A673 (cell line): Measurements from ENCODE around the gene GTF2F1. TPM values are rescaled to one million over a fixed set of nuclear protein-coding genes. Genes with fewer than 3 reads are reported as not detected.

ENCODE experiments used
- BruUV-seq: library from RNA; stranded (reverse); fragments of 400-500 nt; replicated peaks from 2 replicates; lab custom pipeline; 2021; lab: Mats Ljungman, UMichigan
- CTCF ChIA-PET: fragments of 300-600 bp; sonication (Branson Sonifier 250); formaldehyde crosslinking; loops from one replicate; lab custom pipeline; 2022; ENCODE audit warnings: antibody characterized with exemption; lab: Charles Lee
- POLR2A ChIA-PET: fragments of 300-600 bp; sonication (Branson Sonifier 250); formaldehyde crosslinking; loops from one replicate; lab custom pipeline; 2022; ENCODE audit warnings: antibody characterized with exemption; ENCODE audit not compliant: low non-redundant PET; lab: Charles Lee
- DNase-seq: peaks from one replicate; pipeline ENCODE4 v3.0.0-alpha.2; 2015; ENCODE audit warnings: low spot score
- H3K27ac ChIP-seq: fragments of 200-600 bp; sonication (generic); 2 replicates; pipeline ENCODE4 v1.5.1; 2016; ENCODE audit warnings: mixed run types, low read depth, mild to moderate bottlenecking, mixed read lengths, antibody characterized with exemption, low read length; ENCODE audit not compliant: poor library complexity, severe bottlenecking
- H3K27me3 ChIP-seq: fragments of 200-600 bp; sonication (generic); replicated peaks from 2 replicates; pipeline ENCODE4 v1.6.1; 2017; ENCODE audit warnings: mixed run types, low read depth, mild to moderate bottlenecking, mixed read lengths, antibody characterized with exemption, low read length; ENCODE audit not compliant: insufficient read depth, poor library complexity
- H3K36me3 ChIP-seq: fragments of 200-600 bp; sonication (generic); 2 replicates; pipeline ENCODE4 v1.6.1; 2016; ENCODE audit warnings: mixed run types, mild to moderate bottlenecking, mixed read lengths, antibody characterized with exemption, low read length; ENCODE audit not compliant: insufficient read depth, poor library complexity, severe bottlenecking
- H3K4me1 ChIP-seq: fragments of 200-600 bp; sonication (generic); 2 replicates; pipeline ENCODE4 v1.6.1; 2017; ENCODE audit warnings: mixed run types, mild to moderate bottlenecking, mixed read lengths, antibody characterized with exemption, low read length; ENCODE audit not compliant: insufficient read depth, poor library complexity, severe bottlenecking
- H3K4me3 ChIP-seq: fragments of 200-600 bp; sonication (generic); 2 replicates; pipeline ENCODE4 v1.5.1; 2016; ENCODE audit warnings: low read depth, mixed run types, mild to moderate bottlenecking, mixed read lengths, low read length; ENCODE audit not compliant: poor library complexity, severe bottlenecking
- H3K9me3 ChIP-seq: fragments of 200-600 bp; sonication (generic); 2 replicates; pipeline ENCODE4 v1.6.1; 2016; ENCODE audit warnings: mixed run types, low read depth, mild to moderate bottlenecking, mixed read lengths, antibody characterized with exemption, low read length; ENCODE audit not compliant: poor library complexity, severe bottlenecking
- CTCF ChIP-seq: fragments of 300-800, 200-600 bp; sonication (generic); conservative IDR thresholded peaks from 2 replicates; pipeline ENCODE4 v1.5.1; 2017; ENCODE audit warnings: low read depth, mild to moderate bottlenecking, antibody characterized with exemption, low read length, moderate library complexity, mixed read lengths
- EZH2 ChIP-seq: fragments of 200-600 bp; sonication (generic); IDR thresholded peaks from 2 replicates; pipeline ENCODE4 v1.6.1; 2017; ENCODE audit warnings: borderline replicate concordance, low read depth, mild to moderate bottlenecking, mixed read lengths, antibody characterized with exemption, low read length; ENCODE audit not compliant: poor library complexity, severe bottlenecking
- intact Hi-C: fragments of 100-400 bp; cut with micrococcal nuclease; formaldehyde crosslinking; loops from one replicate; pipeline ENCODE4 v1.10.0; 2022; ENCODE audit not compliant: unreplicated experiment
- total RNA-seq: library from RNA; stranded (reverse); gene quantifications from 2 replicates; pipeline ENCODE4 v1.2.3, GENCODE V29; 2021

The GTF2F1 gene
- total RNA-seq, 1 experiment from 2014 or later: 106 TPM

- no peak overlapping the region for H3K4me3 ChIP-seq
- intact Hi-C loops: no loop called here
- no peaks in the 10 kb centered on the region for H3K9me3 ChIP-seq
- TF ChIP-seq CTCF (no peak), EZH2 (no peak)
- POLR2A ChIA-PET: no interaction called here
- no peak overlapping the region for H3K27ac ChIP-seq
- no peaks in the 10 kb centered on the region for H3K27me3 ChIP-seq
- no peak for DNase-seq
- no TSS peak for BruUV-seq
- CTCF ChIA-PET: no interaction called here
- peaks cover 53% of the 10 kb centered on the region for H3K36me3 ChIP-seq
- no peaks in the 10 kb centered on the region for H3K4me1 ChIP-seq
Measured at GRCh38 chr19:6413291-6413690, 20.3 kb upstream of the GTF2F1 start.

GRCh38 chr19:6412447-6413091, 19.6 kb upstream of the GTF2F1 start:
- CTCF ChIA-PET: no interaction called here
- H3K9me3 ChIP-seq: no peaks in the 10 kb centered on the region
- intact Hi-C loops: no loop called here
- H3K36me3 ChIP-seq: peaks cover 46% of the 10 kb centered on the region
- no peaks in the 10 kb centered on the region for H3K4me1 ChIP-seq
- no peak overlapping the region for H3K4me3 ChIP-seq
- no peaks in the 10 kb centered on the region for H3K27me3 ChIP-seq
- peak; percentile 39 for DNase-seq
- no TSS peak for BruUV-seq
- no peak overlapping the region for H3K27ac ChIP-seq
- peak; percentile 70 for TF ChIP-seq CTCF
- no peak for TF ChIP-seq EZH2
- POLR2A ChIA-PET: no interaction called here

- no peak for TF ChIP-seq CTCF
- no peak for TF ChIP-seq EZH2
- Histone ChIP-seq H3K27me3 (no peaks in the 10 kb centered on the region), H3K9me3 (no peaks in the 10 kb centered on the region), H3K36me3 (peaks cover 41% of the 10 kb centered on the region), H3K4me3 (no peak overlapping the region), H3K27ac (no peak overlapping the region), H3K4me1 (no peaks in the 10 kb centered on the region)
- POLR2A ChIA-PET: no interaction called here
- intact Hi-C loops: no loop called here
- no TSS peak for BruUV-seq
- no peak for DNase-seq
- CTCF ChIA-PET: no interaction called here
Measured at GRCh38 chr19:6412061-6412446, 19.1 kb upstream of the GTF2F1 start.
